Gastrocnemius medialis (tissue), 4 donors: ENCODE measurements around the gene EPHA5.

Experiments
- POLR2A ChIP-seq, 2 donors: fragments of 450-650 bp; IDR thresholded peaks; one replicate each; pipeline ENCODE4 v1.6.1; 2017; ENCODE audit warnings: antibody characterized with exemption in 2 of 2, mild to moderate bottlenecking in 2 of 2, moderate library complexity in 2 of 2
- TF ChIP-seq, protein P1 (sequence below), 5 experiments: fragments of 450-650 bp in 3 of 5; fragments of 200-600 bp in 2 of 5; sonication (generic) in 2 of 5; IDR thresholded peaks in 4 of 5; conservative IDR thresholded peaks in 1 of 5; 1 replicate in 4 of 5; 2 replicates in 1 of 5; pipeline ENCODE4 v1.5.1; 2016 to 2019; ENCODE audit warnings: antibody characterized with exemption in 5 of 5, mild to moderate bottlenecking in 3 of 5, moderate library complexity in 3 of 5

DNA sequence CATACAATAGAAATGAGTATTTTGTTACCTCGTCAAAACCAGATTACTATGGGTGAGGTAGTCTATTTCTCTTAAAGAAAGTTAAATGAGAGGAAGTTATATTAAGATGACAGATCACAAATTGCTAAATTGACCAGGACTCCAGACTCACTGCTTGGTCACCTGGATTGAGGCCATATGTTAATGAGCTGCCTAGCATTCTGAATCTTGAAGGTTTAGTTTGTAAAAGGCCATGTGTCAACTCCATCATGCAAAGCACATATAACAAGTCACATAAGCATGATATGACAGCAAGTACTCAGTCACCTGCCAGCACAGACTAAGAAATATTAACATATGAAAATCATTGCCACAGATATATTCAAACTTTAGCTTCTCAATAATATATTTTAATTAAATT lies 72.6 kb downstream of the EPHA5 start:
- TF ChIP-seq, protein P1, sequence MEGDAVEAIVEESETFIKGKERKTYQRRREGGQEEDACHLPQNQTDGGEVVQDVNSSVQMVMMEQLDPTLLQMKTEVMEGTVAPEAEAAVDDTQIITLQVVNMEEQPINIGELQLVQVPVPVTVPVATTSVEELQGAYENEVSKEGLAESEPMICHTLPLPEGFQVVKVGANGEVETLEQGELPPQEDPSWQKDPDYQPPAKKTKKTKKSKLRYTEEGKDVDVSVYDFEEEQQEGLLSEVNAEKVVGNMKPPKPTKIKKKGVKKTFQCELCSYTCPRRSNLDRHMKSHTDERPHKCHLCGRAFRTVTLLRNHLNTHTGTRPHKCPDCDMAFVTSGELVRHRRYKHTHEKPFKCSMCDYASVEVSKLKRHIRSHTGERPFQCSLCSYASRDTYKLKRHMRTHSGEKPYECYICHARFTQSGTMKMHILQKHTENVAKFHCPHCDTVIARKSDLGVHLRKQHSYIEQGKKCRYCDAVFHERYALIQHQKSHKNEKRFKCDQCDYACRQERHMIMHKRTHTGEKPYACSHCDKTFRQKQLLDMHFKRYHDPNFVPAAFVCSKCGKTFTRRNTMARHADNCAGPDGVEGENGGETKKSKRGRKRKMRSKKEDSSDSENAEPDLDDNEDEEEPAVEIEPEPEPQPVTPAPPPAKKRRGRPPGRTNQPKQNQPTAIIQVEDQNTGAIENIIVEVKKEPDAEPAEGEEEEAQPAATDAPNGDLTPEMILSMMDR (IDR thresholded peaks at IDR 0.05 in 4 of 5, conservative IDR thresholded peaks at IDR 0.05 in 1 of 5), result no peak
- no peak for TF ChIP-seq POLR2A (IDR thresholded peaks at IDR 0.05)
